Heart left ventricle (tissue), 13 donors: ENCODE measurements around the gene PATE4.

ENCODE experiments used
- CTCF ChIP-seq, 12 donors: fragments of 200-600 bp; sonication (generic) in 4 of 12; IDR thresholded peaks; one replicate each; pipeline versions ENCODE4 v1.5.0 to v1.8.0; 2018 to 2022; ENCODE audit warnings: antibody characterized with exemption in 12 of 12, mild to moderate bottlenecking in 5 of 12
- POLR2A ChIP-seq, 2 donors: fragments of 450-650 bp; IDR thresholded peaks; one replicate each; pipeline ENCODE4 v1.6.1; 2017; ENCODE audit warnings: antibody characterized with exemption in 2 of 2, mild to moderate bottlenecking in 2 of 2, moderate library complexity in 2 of 2
- donor health status: ischemic (EF 13 %, LVEDD 7.1; RV severe dilation, severe dysfunction).
- donor health status: DM: no; HTN: yes; CAD: no.
- donor health status: DM: no; HTN: no; CAD: no.
- donor health status: ischemic (EF 25% LVEDD 6.9; RV normal size, moderate dysfunction).
- donor health status: ischemic (EF 25% LVEDD 5.7; RV mildly dilated, moderate dysfunction).
- donor health status: ischemic (EF 35%, LVEDD 5.7; RV mildly dilated, moderate dysfunction).
- donor health status: nonischemic (EF 11% LVEDD 7.7; RV severe dilation, severe dysfunction).
- donor health status: DM: yes; HTN: yes; CAD: no.
- donor health status: PGD.
- donor health status: ischemic (EF 29% LVEDD 5.4; RV normal size, mild dysfunction).
- donor health status: nonischemic (EF 23%, LVEDD 6.1; RV moderate dilation, normal function).

GRCh38 chr11:125873881-125874555, 40.9 kb downstream of the PATE4 start:
- TF ChIP-seq CTCF (IDR thresholded peaks at IDR 0.05) (no peak), POLR2A (IDR thresholded peaks at IDR 0.05) (no peak)
